Tibial nerve (tissue), 4 donors: ENCODE data around the gene CSNK2B. TPM values are rescaled to one million over a fixed set of nuclear protein-coding genes. Genes with fewer than 3 reads are reported as not detected.

Experiments used
- DNase-seq, 2 donors: peaks; one replicate each; pipeline ENCODE4 v3.0.0-alpha.2; 2019; ENCODE audit warnings: low spot score in 2 of 2
- H3K27ac ChIP-seq, 4 donors: fragments of 200-600 bp; sonication (generic) in 3 of 4; one replicate each; pipeline ENCODE4 v1.5.1; 2017 to 2019; ENCODE audit warnings: mild to moderate bottlenecking in 1 of 4
- H3K27me3 ChIP-seq, 2 donors: fragments of 200-600 bp; sonication (generic) in 1 of 2; one replicate each; pipeline versions ENCODE4 v1.5.1 to v1.6.0; 2017 to 2019
- H3K36me3 ChIP-seq, 3 donors: fragments of 200-600 bp; sonication (generic); one replicate each; pipeline ENCODE4 v1.5.1; 2018 to 2019
- H3K4me1 ChIP-seq, 4 donors: fragments of 200-600 bp; sonication (generic) in 3 of 4; one replicate each; pipeline ENCODE4 v1.5.1; 2017 to 2019
- H3K4me3 ChIP-seq, 4 donors: fragments of 200-600 bp; sonication (generic) in 3 of 4; one replicate each; pipeline ENCODE4 v1.5.1; 2017 to 2019; ENCODE audit warnings: mild to moderate bottlenecking in 1 of 4, moderate library complexity in 1 of 4
- H3K9me3 ChIP-seq, 4 donors: fragments of 200-600 bp; sonication (generic) in 3 of 4; one replicate each; pipeline ENCODE4 v1.5.1; 2017 to 2019
- CTCF ChIP-seq, 5 experiments: fragments of 200-600 bp in 3 of 5; fragments of 450-650 bp in 2 of 5; sonication (generic) in 3 of 5; IDR thresholded peaks; one replicate each; pipeline ENCODE4 v1.5.1; 2016 to 2019; ENCODE audit warnings: antibody characterized with exemption in 5 of 5, mild to moderate bottlenecking in 3 of 5, moderate library complexity in 2 of 5
- EP300 ChIP-seq, 2 donors: sonication (generic); formaldehyde crosslinking; IDR thresholded peaks; one replicate each; pipeline ENCODE4 v1.6.1; 2017; ENCODE audit warnings: antibody characterized with exemption in 2 of 2, mild to moderate bottlenecking in 1 of 2
- POLR2A ChIP-seq, 2 donors: fragments of 450-650 bp; IDR thresholded peaks; one replicate each; pipeline ENCODE4 v1.6.1; 2017; ENCODE audit warnings: antibody characterized with exemption in 2 of 2, mild to moderate bottlenecking in 2 of 2, moderate library complexity in 2 of 2
- WGBS, 2 donors: methylation state at CpG; one replicate each; pipeline ENCODE4 v1.1.5; 2018; 5-methylcytosine and 5-hydroxymethylcytosine counted together
- total RNA-seq, 4 donors: library from RNA; depleted of rRNA; stranded (reverse); fragments of >200 nt; gene quantifications; one replicate each; pipeline ENCODE4 v1.1.0, GENCODE V29; 2016

CSNK2B gene
- total RNA-seq, 4 donors from 2014 or later, result 183 to 207 (median 188) TPM

GRCh38 chr6:31692353-31692752, 26.5 kb downstream of the CSNK2B start:
- WGBS, 2 donors, result 63 to 71% methylated on average over 4 of the region's 4 CpGs
- Histone ChIP-seq H3K27me3 (no peaks in the 10 kb centered on the region), H3K9me3 (no peaks in the 10 kb centered on the region), H3K4me1 (no peaks in the 10 kb centered on the region), H3K27ac (no peak overlapping the region), H3K36me3 (peaks cover 4 to 100% (median 10%) of the 10 kb centered on the region in 3 donors), H3K4me3 (no peak overlapping the region)
- TF ChIP-seq EP300 (IDR thresholded peaks at IDR 0.05) (no peak), CTCF (IDR thresholded peaks at IDR 0.05) (no peak), POLR2A (IDR thresholded peaks at IDR 0.05) (no peak)
- DNase-seq, result no peak

DNA sequence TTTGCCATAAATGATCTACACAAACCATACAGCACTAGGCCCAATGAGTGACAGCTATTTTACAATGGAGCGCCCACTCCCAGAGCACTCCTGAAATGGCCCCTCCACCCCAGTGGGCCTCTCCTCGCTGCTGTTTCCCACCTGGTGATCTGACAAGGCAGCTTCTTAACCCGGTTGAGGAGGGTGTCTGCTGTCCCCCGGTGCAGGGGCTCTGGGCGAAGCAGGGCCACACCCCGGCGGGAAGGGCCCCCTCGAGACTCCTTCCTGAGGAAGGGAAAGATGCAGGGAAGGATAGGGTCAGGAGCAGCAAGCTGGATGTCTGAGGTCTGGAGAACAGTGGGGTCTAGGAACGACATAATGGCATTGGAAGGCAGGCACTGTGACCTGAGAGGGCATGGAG, 27.0 kb downstream of the CSNK2B start:
- H3K4me1 ChIP-seq, result no peaks in the 10 kb centered on the region
- WGBS, 2 donors, result 70 to 80% methylated on average over 9 of the region's 9 CpGs
- H3K9me3 ChIP-seq, result no peaks in the 10 kb centered on the region
- H3K27ac ChIP-seq, result peak overlapping the region in 2 of 4 donors; percentile 16 to 44
- TF ChIP-seq POLR2A (IDR thresholded peaks at IDR 0.05) (no peak), EP300 (IDR thresholded peaks at IDR 0.05) (no peak), CTCF (IDR thresholded peaks at IDR 0.05) (no peak)
- H3K27me3 ChIP-seq, result no peaks in the 10 kb centered on the region
- DNase-seq, result no peak
- H3K4me3 ChIP-seq, result no peak overlapping the region
- H3K36me3 ChIP-seq, result peaks cover 4 to 100% (median 10%) of the 10 kb centered on the region in 3 donors

DNA sequence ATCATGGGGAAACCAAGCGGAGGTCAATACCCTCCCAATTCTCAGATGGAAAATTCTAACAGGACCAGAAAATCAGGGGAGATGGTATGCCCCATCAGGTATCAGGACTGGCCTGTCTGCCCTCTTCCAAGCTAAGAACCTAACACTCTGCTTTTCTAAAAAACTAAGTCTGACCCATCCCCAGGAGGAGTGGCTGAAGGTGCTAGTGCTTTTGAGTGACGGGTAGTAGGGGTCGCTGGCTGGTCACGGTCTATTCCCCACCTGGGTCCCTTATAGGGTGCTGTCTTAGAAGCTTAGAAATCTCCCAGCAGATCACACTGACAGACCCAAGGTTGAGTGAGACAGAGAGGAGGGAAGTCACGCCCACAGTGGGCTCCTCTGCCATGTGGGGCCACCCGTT, 27.7 kb downstream of the CSNK2B start:
- H3K4me3 ChIP-seq, result no peak overlapping the region
- WGBS, 2 donors, result 86 to 88% methylated on average over 6 of the region's 6 CpGs
- no peaks in the 10 kb centered on the region for H3K9me3 ChIP-seq
- peaks cover under 1 to 98% (median 10%) of the 10 kb centered on the region in 3 donors for H3K36me3 ChIP-seq
- H3K27ac ChIP-seq, result peak overlapping the region in 1 of 4 donors; percentile 16
- H3K27me3 ChIP-seq, result no peaks in the 10 kb centered on the region
- TF ChIP-seq EP300 (IDR thresholded peaks at IDR 0.05), result no peak
- TF ChIP-seq POLR2A (IDR thresholded peaks at IDR 0.05), result no peak
- no peak for DNase-seq
- no peaks in the 10 kb centered on the region for H3K4me1 ChIP-seq

DNA sequence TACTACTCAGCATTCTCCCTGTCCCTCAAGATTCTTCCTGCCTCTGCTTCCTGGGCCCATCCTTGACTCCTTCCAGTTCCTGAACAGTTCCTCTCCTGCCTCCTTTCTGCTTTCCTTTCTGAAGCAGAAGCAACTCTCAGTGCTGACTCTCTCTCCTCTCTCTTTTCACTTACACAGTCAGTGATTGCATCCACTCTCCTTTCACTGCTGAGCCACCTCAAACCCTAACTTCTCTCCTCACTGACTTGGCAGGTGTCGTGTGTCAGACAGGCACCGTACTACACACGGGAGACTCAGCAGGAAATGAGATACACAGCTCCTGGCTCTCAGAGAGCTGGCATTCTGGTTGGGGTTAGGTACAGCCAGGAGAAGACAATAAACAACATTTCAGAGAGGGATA, 31.7 kb downstream of the CSNK2B start:
- no peak overlapping the region for H3K4me3 ChIP-seq
- no peaks in the 10 kb centered on the region for H3K27me3 ChIP-seq
- TF ChIP-seq POLR2A (IDR thresholded peaks at IDR 0.05) (no peak), EP300 (IDR thresholded peaks at IDR 0.05) (no peak), CTCF (IDR thresholded peaks at IDR 0.05) (no peak)
- no peak overlapping the region for H3K27ac ChIP-seq
- peaks cover 0 to 76% (median 5%) of the 10 kb centered on the region in 3 donors for H3K36me3 ChIP-seq
- DNase-seq, result no peak
- H3K4me1 ChIP-seq, result peaks cover 0 to 30% (median 13%) of the 10 kb centered on the region in 4 donors
- WGBS, 2 donors, result 38 to 57% methylated on average over 3 of the region's 3 CpGs
- no peaks in the 10 kb centered on the region for H3K9me3 ChIP-seq

- 86 to 88% methylated on average over 5 of the region's 5 CpGs for WGBS, 2 donors
- Histone ChIP-seq H3K27ac (peak overlapping the region in 1 of 4 donors; percentile 98), H3K9me3 (no peaks in the 10 kb centered on the region), H3K4me1 (peaks cover 0 to 38% (median 16%) of the 10 kb centered on the region in 4 donors), H3K36me3 (peaks cover 0 to 43% (median 5%) of the 10 kb centered on the region in 3 donors), H3K4me3 (no peak overlapping the region), H3K27me3 (no peaks in the 10 kb centered on the region)
- no peak for DNase-seq
- TF ChIP-seq EP300 (IDR thresholded peaks at IDR 0.05) (no peak), CTCF (IDR thresholded peaks at IDR 0.05) (no peak), POLR2A (IDR thresholded peaks at IDR 0.05) (no peak)
Measured at GRCh38 chr6:31700740-31701401, 35.0 kb downstream of the CSNK2B start.
